H9 (cell line): ENCODE data around the gene EFEMP1. TPM values are rescaled to one million over a fixed set of nuclear protein-coding genes. Genes with fewer than 3 reads are reported as not detected.

Experiments used
- DNase-seq: peaks from one replicate; pipeline ENCODE4 v3.0.0-alpha.2; 2017
- H2AFZ ChIP-seq: one replicate; pipeline ENCODE4 v1.6.1; 2013; ENCODE audit warnings: mild to moderate bottlenecking, low read length, control low read depth, moderate library complexity
- H2AK5ac ChIP-seq: 2 replicates; pipeline ENCODE4 v1.6.1; 2013; ENCODE audit warnings: low read length, control low read depth, mixed read lengths; ENCODE audit not compliant: insufficient read length
- H2BK120ac ChIP-seq: one replicate; pipeline ENCODE4 v1.6.1; 2013; ENCODE audit warnings: low read depth, mild to moderate bottlenecking, low read length, control low read depth, inconsistent platforms; ENCODE audit not compliant: poor library complexity, severe bottlenecking
- H2BK12ac ChIP-seq: 2 replicates; pipeline ENCODE4 v1.6.1; 2013; ENCODE audit warnings: low read length, control low read depth, mixed read lengths, low read depth; ENCODE audit not compliant: insufficient read length
- H2BK15ac ChIP-seq: 2 replicates; pipeline ENCODE4 v1.6.1; 2013; ENCODE audit warnings: low read depth, low read length, control low read depth
- H2BK20ac ChIP-seq: one replicate; pipeline ENCODE4 v1.6.1; 2013; ENCODE audit warnings: low read depth, mild to moderate bottlenecking, low read length, control low read depth, inconsistent platforms; ENCODE audit not compliant: poor library complexity, severe bottlenecking
- H2BK5ac ChIP-seq: 2 replicates; pipeline ENCODE4 v1.6.1; 2013; ENCODE audit warnings: low read length, control low read depth, mixed read lengths; ENCODE audit not compliant: insufficient read length
- H3K14ac ChIP-seq: 2 replicates; pipeline ENCODE4 v1.6.1; 2013; ENCODE audit warnings: low read length, control low read depth; ENCODE audit not compliant: insufficient read depth
- H3K18ac ChIP-seq: 2 replicates; pipeline ENCODE4 v1.6.1; 2013; ENCODE audit warnings: low read depth, mild to moderate bottlenecking, mixed read lengths, low read length, control low read depth; ENCODE audit not compliant: insufficient read length
- H3K23ac ChIP-seq: 2 replicates; pipeline ENCODE4 v1.6.1; 2013; ENCODE audit warnings: low read length, control low read depth, mixed read lengths, low read depth; ENCODE audit not compliant: insufficient read length
- H3K23me2 ChIP-seq: 2 replicates; pipeline ENCODE4 v1.6.1; 2013; ENCODE audit warnings: low read depth, mild to moderate bottlenecking, mixed read lengths, low read length, control low read depth; ENCODE audit not compliant: insufficient read length, poor library complexity, severe bottlenecking
- H3K27ac ChIP-seq: 2 replicates; pipeline ENCODE4 v1.5.1; 2013; ENCODE audit warnings: low read length, control low read depth, mixed read lengths, low read depth; ENCODE audit not compliant: insufficient read length
- H3K27me3 ChIP-seq: 2 replicates; pipeline ENCODE4 v1.6.1; 2013; ENCODE audit warnings: low read length, control low read depth, inconsistent platforms; ENCODE audit not compliant: insufficient read depth
- H3K4ac ChIP-seq: 2 replicates; pipeline ENCODE4 v1.6.1; 2013; ENCODE audit warnings: low read depth, mild to moderate bottlenecking, control low read depth, inconsistent platforms, low read length, moderate library complexity
- H3K4me1 ChIP-seq: 2 replicates; pipeline ENCODE4 v1.6.1; 2013; ENCODE audit warnings: low read length, control low read depth, inconsistent platforms; ENCODE audit not compliant: insufficient read depth
- H3K4me2 ChIP-seq: 2 replicates; pipeline ENCODE4 v1.6.1; 2013; ENCODE audit warnings: low read length, control low read depth, mixed read lengths; ENCODE audit not compliant: insufficient read length, insufficient read depth
- H3K56ac ChIP-seq: 2 replicates; pipeline ENCODE4 v1.6.1; 2013; ENCODE audit warnings: low read depth, mild to moderate bottlenecking, mixed read lengths, low read length, control low read depth; ENCODE audit not compliant: insufficient read length
- H3K79me1 ChIP-seq: 2 replicates; pipeline ENCODE4 v1.6.1; 2013; ENCODE audit warnings: low read depth, mild to moderate bottlenecking, moderate library complexity, low read length, control low read depth, inconsistent platforms; ENCODE audit not compliant: insufficient read depth, poor library complexity, severe bottlenecking
- H3K79me2 ChIP-seq: 2 replicates; pipeline ENCODE4 v1.6.1; 2013; ENCODE audit warnings: low read length, control low read depth, inconsistent platforms; ENCODE audit not compliant: insufficient read depth
- H3K9ac ChIP-seq: 2 replicates; pipeline ENCODE4 v1.6.1; 2013; ENCODE audit warnings: low read length, control low read depth, mixed read lengths; ENCODE audit not compliant: insufficient read length; ENCODE audit errors: extremely low read depth
- H3K9me3 ChIP-seq: one replicate; pipeline ENCODE4 v1.6.1; 2013; ENCODE audit warnings: low read depth, low read length, inconsistent platforms; ENCODE audit not compliant: control insufficient read depth
- H3T11ph ChIP-seq: one replicate; pipeline ENCODE4 v1.6.1; 2013; ENCODE audit warnings: mild to moderate bottlenecking, low read length, control low read depth, inconsistent platforms
- H4K20me1 ChIP-seq: one replicate; pipeline ENCODE4 v1.6.1; 2013; ENCODE audit not compliant: control insufficient read depth, insufficient read length, insufficient read depth
- H4K5ac ChIP-seq: 2 replicates; pipeline ENCODE4 v1.6.1; 2013; ENCODE audit warnings: low read depth, mild to moderate bottlenecking, mixed read lengths, low read length, control low read depth; ENCODE audit not compliant: insufficient read length
- H4K8ac ChIP-seq: replicated peaks from 2 replicates; pipeline ENCODE4 v1.6.1; 2013; ENCODE audit warnings: low read length, control low read depth, mixed read lengths, low read depth; ENCODE audit not compliant: insufficient read length
- H4K91ac ChIP-seq: 2 replicates; pipeline ENCODE4 v1.6.1; 2013; ENCODE audit warnings: low read depth, mild to moderate bottlenecking, moderate library complexity, mixed read lengths, low read length, control low read depth; ENCODE audit not compliant: insufficient read length
- H3K27ac Mint-ChIP-seq, 3 experiments: 2 replicates in 2 of 3; 3 replicates in 1 of 3; pipeline ENCODE4 v1.8.0; 2020 to 2021; ENCODE audit warnings: mixed read lengths in 3 of 3, mild to moderate bottlenecking in 1 of 3, moderate library complexity in 1 of 3
- H3K27me3 Mint-ChIP-seq: 2 replicates; pipeline ENCODE4 v1.8.0; 2021; ENCODE audit warnings: low read depth, mild to moderate bottlenecking, moderate library complexity, mixed read lengths
- H3K36me3 Mint-ChIP-seq, 3 experiments: 2 replicates in 2 of 3; 3 replicates in 1 of 3; pipeline ENCODE4 v1.8.0; 2020 to 2021; ENCODE audit warnings: low read depth in 3 of 3, mixed read lengths in 3 of 3; ENCODE audit not compliant: insufficient read depth in 1 of 3
- H3K4me1 Mint-ChIP-seq, 2 experiments: 2 replicates each; pipeline ENCODE4 v1.8.0; 2020; ENCODE audit warnings: mixed read lengths in 2 of 2
- H3K4me3 Mint-ChIP-seq, 2 experiments: 2 replicates in 1 of 2; 3 replicates in 1 of 2; pipeline ENCODE4 v1.8.0; 2020 to 2021; ENCODE audit warnings: mild to moderate bottlenecking in 2 of 2, mixed read lengths in 2 of 2, moderate library complexity in 1 of 2
- H3K9me3 Mint-ChIP-seq, 2 experiments: 2 replicates in 1 of 2; 3 replicates in 1 of 2; pipeline ENCODE4 v1.8.0; 2020; ENCODE audit warnings: mild to moderate bottlenecking in 2 of 2, mixed read lengths in 2 of 2, moderate library complexity in 1 of 2
- WGBS: extraction: QIAGEN DNeasy Blood & Tissue Kit; methylation state at CpG from one replicate; pipeline ENCODE4 v1.1.7; 2013; ENCODE audit warnings: missing lambda C conversion rate, low lambda C conversion rate, mixed read lengths; ENCODE audit not compliant: insufficient read length; ENCODE audit errors: extremely low coverage; 5-methylcytosine and 5-hydroxymethylcytosine counted together
- total RNA-seq: library from RNA; stranded (reverse); gene quantifications from 2 replicates; pipeline ENCODE4 v1.2.1, GENCODE V29; 2021
- TF ChIP-seq, protein P1 (sequence below): fragments of 200-600 bp; sonication (generic); conservative IDR thresholded peaks from 3 replicates; pipeline ENCODE4 v1.8.0; 2021; ENCODE audit warnings: antibody characterized with exemption, mild to moderate bottlenecking

The EFEMP1 gene
- total RNA-seq, 1 experiment from 2014 or later = 3.5 TPM

DNA sequence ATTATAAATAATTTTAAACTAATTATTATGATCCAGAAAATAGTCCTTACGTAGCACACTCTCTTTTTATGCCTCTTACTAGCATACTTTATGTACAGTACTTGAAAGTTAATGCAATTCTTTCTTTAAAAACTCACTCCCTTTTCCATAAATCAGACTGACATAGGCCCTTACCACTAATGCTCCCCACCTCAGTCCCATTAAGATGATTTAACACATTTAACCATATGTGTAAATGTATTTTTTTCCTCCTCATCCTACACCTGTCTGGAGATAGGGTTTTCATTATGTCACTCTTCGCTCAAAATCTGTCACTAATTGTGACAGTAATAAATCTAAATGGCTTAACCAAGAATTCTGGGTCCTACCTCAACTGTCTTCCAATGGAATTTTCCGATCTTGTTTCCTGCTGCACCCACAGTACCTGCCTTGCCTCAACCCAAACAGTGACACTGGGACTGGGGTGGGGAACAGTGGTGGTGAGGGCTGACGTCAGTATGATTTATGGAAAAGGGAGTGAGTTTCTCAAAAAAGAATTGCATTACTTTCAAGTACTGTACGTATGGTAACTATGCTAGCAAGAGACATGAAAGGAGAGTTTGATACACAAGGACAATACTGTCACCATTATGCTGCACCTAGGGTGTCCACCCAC lies 25.1 kb downstream of the EFEMP1 start:
- Histone ChIP-seq H3K79me1 (no peaks in the 10 kb centered on the region), H3K23me2 (no peaks in the 10 kb centered on the region), H3K14ac (no peak overlapping the region), H3K4me1 (no peaks in the 10 kb centered on the region), H3K56ac (no peak overlapping the region), H4K5ac (no peak overlapping the region), H4K8ac (no peak overlapping the region), H3K4me2 (no peak overlapping the region), H2BK120ac (no peak overlapping the region), H3K27me3 (no peaks in the 10 kb centered on the region), H3K9me3 (no peaks in the 10 kb centered on the region), H3K18ac (no peak overlapping the region), H3K9ac (no peak overlapping the region), H3K79me2 (no peaks in the 10 kb centered on the region), H2AFZ (no peak overlapping the region), H3K23ac (no peak overlapping the region), H2AK5ac (no peak overlapping the region), H4K20me1 (no peaks in the 10 kb centered on the region), H2BK15ac (no peak overlapping the region), H4K91ac (no peak overlapping the region), H3T11ph (no peak overlapping the region), H2BK5ac (no peak overlapping the region), H3K4ac (no peak overlapping the region), H2BK20ac (no peak overlapping the region), H2BK12ac (no peak overlapping the region), H3K27ac (no peak overlapping the region)
- Mint-ChIP-seq H3K4me3 (no peak overlapping the region), H3K36me3 (no peaks in the 10 kb centered on the region), H3K4me1 (peaks cover 0 to 2% of the 10 kb centered on the region in 2 experiments; a peak in 2 of 4 replicates), H3K27me3 (no peaks in the 10 kb centered on the region), H3K9me3 (no peaks in the 10 kb centered on the region), H3K27ac (no peak overlapping the region; a peak in 1 of 7 replicates)
- no CpG with 5 or more reads among the region's 5 CpGs for WGBS
- TF ChIP-seq, protein P1, sequence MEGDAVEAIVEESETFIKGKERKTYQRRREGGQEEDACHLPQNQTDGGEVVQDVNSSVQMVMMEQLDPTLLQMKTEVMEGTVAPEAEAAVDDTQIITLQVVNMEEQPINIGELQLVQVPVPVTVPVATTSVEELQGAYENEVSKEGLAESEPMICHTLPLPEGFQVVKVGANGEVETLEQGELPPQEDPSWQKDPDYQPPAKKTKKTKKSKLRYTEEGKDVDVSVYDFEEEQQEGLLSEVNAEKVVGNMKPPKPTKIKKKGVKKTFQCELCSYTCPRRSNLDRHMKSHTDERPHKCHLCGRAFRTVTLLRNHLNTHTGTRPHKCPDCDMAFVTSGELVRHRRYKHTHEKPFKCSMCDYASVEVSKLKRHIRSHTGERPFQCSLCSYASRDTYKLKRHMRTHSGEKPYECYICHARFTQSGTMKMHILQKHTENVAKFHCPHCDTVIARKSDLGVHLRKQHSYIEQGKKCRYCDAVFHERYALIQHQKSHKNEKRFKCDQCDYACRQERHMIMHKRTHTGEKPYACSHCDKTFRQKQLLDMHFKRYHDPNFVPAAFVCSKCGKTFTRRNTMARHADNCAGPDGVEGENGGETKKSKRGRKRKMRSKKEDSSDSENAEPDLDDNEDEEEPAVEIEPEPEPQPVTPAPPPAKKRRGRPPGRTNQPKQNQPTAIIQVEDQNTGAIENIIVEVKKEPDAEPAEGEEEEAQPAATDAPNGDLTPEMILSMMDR = no peak
- no peak for DNase-seq
